Uterus (tissue), 4 donors: Measurements from ENCODE around the gene GAS2L1. TPM values are rescaled to one million over a fixed set of nuclear protein-coding genes. Genes with fewer than 3 reads are reported as not detected.

Experiments
- DNase-seq, 2 donors: peaks; one replicate each; pipeline ENCODE4 v3.0.0-alpha.2; 2019 to 2020
- H3K27ac ChIP-seq, 2 donors: fragments of 200-600 bp; sonication (generic); 1 replicate in 1 of 2; 2 replicates in 1 of 2; pipeline ENCODE4 v1.5.1; 2016 to 2018
- H3K27me3 ChIP-seq, 2 donors: fragments of 200-600 bp; sonication (generic); one replicate each; pipeline ENCODE4 v1.5.1; 2018 to 2019; ENCODE audit warnings: control low read depth in 1 of 2
- H3K36me3 ChIP-seq, 2 donors: fragments of 200-600 bp; sonication (generic); one replicate each; pipeline ENCODE4 v1.5.1; 2019; ENCODE audit warnings: control low read depth in 1 of 2
- H3K4me1 ChIP-seq, 2 donors: fragments of 200-600 bp; sonication (generic); one replicate each; pipeline ENCODE4 v1.5.1; 2018 to 2019; ENCODE audit warnings: control low read depth in 1 of 2
- H3K4me3 ChIP-seq, 2 donors: fragments of 200-600 bp; sonication (generic); 1 replicate in 1 of 2; 2 replicates in 1 of 2; pipeline ENCODE4 v1.5.1; 2018 to 2019; ENCODE audit warnings: mild to moderate bottlenecking in 1 of 2
- H3K9me3 ChIP-seq, 2 donors: fragments of 200-600 bp; sonication (generic); one replicate each; pipeline ENCODE4 v1.5.1; 2019; ENCODE audit warnings: control low read depth in 1 of 2
- CTCF ChIP-seq, 4 experiments: fragments of 200-600 bp in 2 of 4; fragments of 450-650 bp in 2 of 4; sonication (generic) in 2 of 4; IDR thresholded peaks; one replicate each; pipeline ENCODE4 v1.5.1; 2016 to 2019; ENCODE audit warnings: antibody characterized with exemption in 4 of 4, mild to moderate bottlenecking in 2 of 4, moderate library complexity in 1 of 4
- POLR2A ChIP-seq, 2 donors: fragments of 450-650 bp; IDR thresholded peaks; one replicate each; pipeline ENCODE4 v1.6.1; 2016; ENCODE audit warnings: antibody characterized with exemption in 2 of 2, mild to moderate bottlenecking in 1 of 2, moderate library complexity in 1 of 2
- intact Hi-C: fragments of 100-400 bp; cut with DNase I; formaldehyde crosslinking; loops from one replicate; pipeline ENCODE4 v1.15.1; 2023; ENCODE audit warnings: low total_unique reads
- total RNA-seq, 4 donors: library from RNA; depleted of rRNA in 3 of 4; stranded (reverse); fragments of >200 nt in 3 of 4; gene quantifications; one replicate each; pipeline versions ENCODE4 v1.1.0 to v1.2.4, GENCODE V29; 2014 to 2023
- donor health status: DM: yes; HTN: yes; CAD: no.

GAS2L1 gene
- total RNA-seq, 4 donors from 2014 or later, result 2.4 to 29.6 (median 11.9) TPM

GRCh38 chr22:29334696-29335344 is 28.4 kb downstream of the GAS2L1 start:
- H3K36me3 ChIP-seq, result no peaks in the 10 kb centered on the region
- intact Hi-C loops, result no loop called here
- no peak for DNase-seq
- H3K27me3 ChIP-seq, result no peaks in the 10 kb centered on the region
- no peak for TF ChIP-seq POLR2A (IDR thresholded peaks at IDR 0.05)
- no peak for TF ChIP-seq CTCF (IDR thresholded peaks at IDR 0.05)
- H3K9me3 ChIP-seq, result no peaks in the 10 kb centered on the region
- H3K4me3 ChIP-seq, result no peak overlapping the region
- no peaks in the 10 kb centered on the region for H3K4me1 ChIP-seq
- H3K27ac ChIP-seq, result no peak overlapping the region

GRCh38 chr22:29335656-29336055 is 29.2 kb downstream of the GAS2L1 start:
- intact Hi-C loops, result no loop called here
- H3K4me1 ChIP-seq, result no peaks in the 10 kb centered on the region
- H3K36me3 ChIP-seq, result no peaks in the 10 kb centered on the region

GRCh38 chr22:29336751-29337490 is 30.5 kb downstream of the GAS2L1 start:
- no peak for TF ChIP-seq POLR2A (IDR thresholded peaks at IDR 0.05)
- no peak for TF ChIP-seq CTCF (IDR thresholded peaks at IDR 0.05)
- H3K9me3 ChIP-seq, result no peaks in the 10 kb centered on the region
- intact Hi-C loops, result no loop called here
- no peaks in the 10 kb centered on the region for H3K27me3 ChIP-seq
- no peaks in the 10 kb centered on the region for H3K4me1 ChIP-seq
- no peaks in the 10 kb centered on the region for H3K36me3 ChIP-seq
- no peak overlapping the region for H3K4me3 ChIP-seq
- no peak for DNase-seq
- H3K27ac ChIP-seq, result no peak overlapping the region

More at GRCh38 chr22:29335656-29336055, 29.2 kb downstream of the GAS2L1 start:
- DNase-seq, result no peak
- H3K27ac ChIP-seq, result no peak overlapping the region
- H3K4me3 ChIP-seq, result no peak overlapping the region
- H3K27me3 ChIP-seq, result no peaks in the 10 kb centered on the region
- TF ChIP-seq CTCF (IDR thresholded peaks at IDR 0.05) (no peak), POLR2A (IDR thresholded peaks at IDR 0.05) (no peak)
- no peaks in the 10 kb centered on the region for H3K9me3 ChIP-seq

- TF ChIP-seq CTCF (IDR thresholded peaks at IDR 0.05) (no peak), POLR2A (IDR thresholded peaks at IDR 0.05) (no peak)
- no peak overlapping the region for H3K4me3 ChIP-seq
- no peaks in the 10 kb centered on the region for H3K9me3 ChIP-seq
- DNase-seq, result no peak
- no peaks in the 10 kb centered on the region for H3K27me3 ChIP-seq
- intact Hi-C loops, result no loop called here
- no peaks in the 10 kb centered on the region for H3K4me1 ChIP-seq
- no peaks in the 10 kb centered on the region for H3K36me3 ChIP-seq
- H3K27ac ChIP-seq, result no peak overlapping the region
Observed at GRCh38 chr22:29337631-29338284, 31.3 kb downstream of the GAS2L1 start.

GRCh38 chr22:29338398-29338797 is 31.9 kb downstream of the GAS2L1 start:
- H3K4me3 ChIP-seq, result no peak overlapping the region
- no peaks in the 10 kb centered on the region for H3K36me3 ChIP-seq
- TF ChIP-seq POLR2A (IDR thresholded peaks at IDR 0.05), result no peak
- TF ChIP-seq CTCF (IDR thresholded peaks at IDR 0.05), result no peak
- DNase-seq, result no peak
- no peaks in the 10 kb centered on the region for H3K27me3 ChIP-seq
- H3K4me1 ChIP-seq, result no peaks in the 10 kb centered on the region
- intact Hi-C loops, result no loop called here
- H3K9me3 ChIP-seq, result no peaks in the 10 kb centered on the region
- no peak overlapping the region for H3K27ac ChIP-seq
